HepG2 (cell line): Measurements from ENCODE around the gene ZNF91. TPM values are rescaled to one million over a fixed set of nuclear protein-coding genes. Genes with fewer than 3 reads are reported as not detected.

ENCODE experiments used
- ATRX ChIP-seq: sonication (generic); formaldehyde crosslinking; IDR thresholded peaks from 2 replicates; pipeline ENCODE4 v1.4.0; 2020; ENCODE audit warnings: missing genetic modification reagents, borderline replicate concordance
- RBM39 ChIP-seq: fragments of 200-400 bp; formaldehyde crosslinking; IDR thresholded peaks from one replicate; pipeline ENCODE4 v1.6.1; 2018; ENCODE audit warnings: antibody characterized with exemption, mild to moderate bottlenecking, low read depth, low read length; ENCODE audit not compliant: poor library complexity, severe bottlenecking
- ZFP41 ChIP-seq: sonication (generic); formaldehyde crosslinking; IDR thresholded peaks from 2 replicates; pipeline ENCODE4 v1.4.0; 2020; ENCODE audit warnings: mild to moderate bottlenecking, missing genetic modification reagents, borderline replicate concordance
- ZHX2 ChIP-seq, 2 experiments: sonication (generic) in 1 of 2; formaldehyde crosslinking in 1 of 2; IDR thresholded peaks; 2 replicates each; pipeline versions ENCODE4 v1.6.1 to v1.9.0; 2014 to 2022; ENCODE audit warnings: antibody characterized with exemption in 1 of 2, borderline replicate concordance in 1 of 2, inconsistent platforms in 1 of 2, low read depth in 1 of 2, missing genetic modification reagents in 1 of 2
- ZNF33B ChIP-seq: sonication (generic); formaldehyde crosslinking; IDR thresholded peaks from 2 replicates; pipeline ENCODE4 v1.5.1; 2020; ENCODE audit warnings: mild to moderate bottlenecking, missing genetic modification reagents
- ZNF552 ChIP-seq: sonication (generic); formaldehyde crosslinking; IDR thresholded peaks from 2 replicates; pipeline ENCODE4 v1.9.0; 2022; ENCODE audit warnings: missing genetic modification reagents, mild to moderate bottlenecking, borderline replicate concordance
- ZNF737 ChIP-seq: sonication (generic); formaldehyde crosslinking; IDR thresholded peaks from 2 replicates; pipeline ENCODE4 v1.5.0; 2020; ENCODE audit warnings: missing genetic modification reagents, mild to moderate bottlenecking, borderline replicate concordance
- polyA plus RNA-seq, 8 experiments: library from polyadenylated mRNA; depleted of rRNA in 3 of 8; stranded (reverse) in 7 of 8; unstranded in 1 of 8; fragments of >200 nt; fragmentation: Illumina TruSeq in 4 of 8; extraction: Trizol in 4 of 8; gene quantifications; 2 replicates each; pipeline versions ENCODE4 v1.2.1 to v1.2.3, GENCODE V29; 2011 to 2016; ENCODE audit warnings: low read depth in 4 of 8, missing spikeins in 1 of 8, mixed read lengths in 1 of 8; ENCODE audit not compliant: insufficient read depth in 1 of 8
- total RNA-seq, 5 experiments: library from RNA; depleted of rRNA; stranded (reverse); fragments of >200 nt; fragmentation: Illumina TruSeq; extraction: Trizol; gene quantifications; 2 replicates each; pipeline ENCODE4 v1.2.3, GENCODE V29; 2016; ENCODE audit warnings: low read depth in 1 of 5

ZNF91 gene
- total and polyA plus RNA-seq, 2 of the 13 experiments (the other 11 are each of a cell fraction or from before 2014, with no cell fraction given), result 19.4 to 21.5 TPM

- TF ChIP-seq ZHX2 (IDR thresholded peaks at IDR 0.05; ENCODE audit: low read depth), result no peak
- TF ChIP-seq ZHX2 (CRISPR knock-in tag; IDR thresholded peaks at IDR 0.05; ENCODE audit: borderline replicate concordance), result no peak
- TF ChIP-seq ZNF552 (CRISPR knock-in tag), result no peak
- no peak for TF ChIP-seq ATRX (CRISPR knock-in tag)
- TF ChIP-seq ZNF33B (CRISPR knock-in tag), result no peak
- no peak for TF ChIP-seq RBM39
- no peak for TF ChIP-seq ZNF737 (CRISPR knock-in tag)
- no peak for TF ChIP-seq ZFP41 (CRISPR knock-in tag)
Measured at GRCh38 chr19:23311551-23311950, 83.7 kb downstream of the ZNF91 start (continued).
